HG03442 (cell line): ENCODE results near the gene TMEM121.

ENCODE experiments used
- ATAC-seq: cut with Tn5 transposase; IDR thresholded peaks from one replicate; pipeline ENCODE4 v1.9.1; 2021; ENCODE audit warnings: mild to moderate bottlenecking, moderate library complexity; ENCODE audit not compliant: unreplicated experiment

Gene TMEM121

DNA sequence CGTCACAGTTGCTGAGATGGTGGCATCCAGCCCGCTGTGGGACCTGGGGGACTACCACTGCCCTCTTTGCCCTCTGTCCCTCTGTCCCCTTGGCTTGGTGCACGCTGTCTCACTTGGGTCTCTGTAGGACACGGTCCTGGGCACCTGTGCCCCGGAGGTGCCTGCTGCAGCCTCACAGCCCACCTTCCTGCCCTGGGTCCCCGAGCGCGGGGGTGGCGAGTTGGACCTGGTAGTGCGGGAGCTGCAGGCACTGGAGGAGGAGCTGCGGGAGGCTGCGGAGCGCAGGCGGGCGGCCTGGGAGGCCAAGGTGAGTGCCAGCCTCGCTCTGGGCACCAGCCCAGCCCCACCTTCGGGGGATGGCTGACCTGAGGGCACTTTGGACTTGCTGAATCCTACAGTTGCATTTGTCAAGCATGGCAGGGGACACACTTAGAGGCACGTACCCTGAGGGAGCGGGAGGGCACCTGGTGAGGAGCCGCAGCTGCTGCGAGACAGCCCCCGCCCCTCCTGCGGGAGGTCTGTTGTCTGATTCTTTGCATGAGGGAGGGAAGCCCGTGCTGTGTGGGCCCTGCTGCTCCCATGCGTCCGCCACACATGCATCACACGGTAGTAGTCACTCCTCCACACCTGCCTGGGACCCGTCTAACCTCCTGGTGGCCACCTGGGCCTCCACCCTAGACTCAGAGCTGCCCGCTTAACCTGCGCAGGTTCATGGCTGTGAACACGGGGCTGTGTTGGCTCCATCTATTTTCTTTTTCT, 28.5 kb upstream of the TMEM121 start:
- no peak for ATAC-seq

DNA sequence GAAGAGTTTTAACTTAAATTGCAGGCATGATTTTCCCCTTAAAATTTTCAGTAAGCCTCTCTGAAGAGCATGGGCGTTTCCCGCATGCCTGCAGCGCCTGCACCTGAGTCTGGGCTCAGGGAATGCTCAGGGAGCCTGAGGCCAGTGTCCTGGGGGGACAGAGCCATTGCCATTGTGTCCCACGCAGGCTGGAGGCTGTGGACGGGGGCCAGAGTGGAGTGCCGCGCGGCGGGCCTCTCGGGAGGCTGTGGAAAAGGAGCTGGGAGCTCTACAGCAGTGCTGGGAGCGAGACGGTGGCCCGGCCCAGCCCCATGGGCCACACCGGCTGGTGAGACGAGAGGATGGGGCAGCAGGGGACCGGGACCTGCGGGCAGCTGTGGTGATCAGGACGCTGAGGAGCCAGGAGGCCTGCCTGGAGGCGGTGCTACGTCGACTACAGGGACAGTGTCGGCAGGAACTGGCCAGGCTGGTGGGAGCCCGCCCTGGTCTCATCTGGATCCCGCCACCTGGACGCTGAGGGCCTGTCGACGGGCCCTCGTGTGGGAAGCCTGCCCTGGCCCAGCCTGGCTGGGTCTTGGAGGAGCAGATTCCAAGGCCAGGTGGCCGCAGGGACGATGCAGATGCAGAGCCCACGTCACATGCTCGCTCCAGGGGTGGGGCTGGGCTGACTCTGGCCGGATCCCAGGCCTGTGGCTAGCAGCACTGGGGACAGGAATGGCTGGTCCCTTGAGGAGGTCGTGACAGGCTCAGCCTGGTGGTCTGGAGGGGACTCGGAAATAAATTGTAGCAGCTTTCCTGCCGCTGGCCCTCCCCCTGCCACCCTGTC, 27.7 kb upstream of the TMEM121 start:
- no peak for ATAC-seq

DNA sequence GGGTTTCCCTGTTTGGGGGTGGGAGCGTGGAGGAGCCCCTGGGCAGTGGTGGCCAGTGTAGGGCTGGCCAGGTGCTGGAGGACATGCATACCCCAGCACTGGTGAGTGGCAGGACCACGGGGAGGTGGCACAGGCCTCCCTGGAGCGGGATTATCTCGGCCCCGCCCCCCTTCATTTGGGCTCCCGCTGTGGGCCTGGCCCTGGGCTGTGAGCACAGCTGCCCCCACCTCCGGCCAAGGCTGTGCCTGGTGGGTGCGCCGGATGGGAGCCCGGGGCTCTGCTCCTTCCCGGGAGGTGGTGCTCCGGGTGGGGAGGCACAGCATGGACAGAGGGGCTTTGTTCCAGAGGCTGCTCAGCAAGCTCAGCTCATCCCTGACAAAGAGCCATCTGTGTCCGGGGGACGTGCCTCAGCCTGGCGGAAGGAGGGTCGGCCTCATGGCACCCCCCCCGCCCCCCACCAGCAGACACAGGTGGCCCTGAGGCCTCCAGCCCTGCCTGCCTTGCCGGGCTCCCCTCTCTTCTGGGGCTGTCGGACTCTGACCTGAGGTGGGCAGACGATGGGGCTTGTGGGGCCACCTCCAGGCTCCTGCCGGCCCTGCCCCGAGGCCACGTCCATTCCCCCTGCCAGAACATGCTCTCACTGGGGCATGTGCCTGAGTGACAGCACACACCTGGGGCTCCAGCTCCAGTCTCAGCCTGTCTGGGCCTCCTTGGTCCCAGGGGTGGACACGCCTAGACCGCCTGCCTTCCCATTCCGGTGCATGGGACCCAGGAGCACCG, 26.9 kb upstream of the TMEM121 start:
- no peak for ATAC-seq

DNA sequence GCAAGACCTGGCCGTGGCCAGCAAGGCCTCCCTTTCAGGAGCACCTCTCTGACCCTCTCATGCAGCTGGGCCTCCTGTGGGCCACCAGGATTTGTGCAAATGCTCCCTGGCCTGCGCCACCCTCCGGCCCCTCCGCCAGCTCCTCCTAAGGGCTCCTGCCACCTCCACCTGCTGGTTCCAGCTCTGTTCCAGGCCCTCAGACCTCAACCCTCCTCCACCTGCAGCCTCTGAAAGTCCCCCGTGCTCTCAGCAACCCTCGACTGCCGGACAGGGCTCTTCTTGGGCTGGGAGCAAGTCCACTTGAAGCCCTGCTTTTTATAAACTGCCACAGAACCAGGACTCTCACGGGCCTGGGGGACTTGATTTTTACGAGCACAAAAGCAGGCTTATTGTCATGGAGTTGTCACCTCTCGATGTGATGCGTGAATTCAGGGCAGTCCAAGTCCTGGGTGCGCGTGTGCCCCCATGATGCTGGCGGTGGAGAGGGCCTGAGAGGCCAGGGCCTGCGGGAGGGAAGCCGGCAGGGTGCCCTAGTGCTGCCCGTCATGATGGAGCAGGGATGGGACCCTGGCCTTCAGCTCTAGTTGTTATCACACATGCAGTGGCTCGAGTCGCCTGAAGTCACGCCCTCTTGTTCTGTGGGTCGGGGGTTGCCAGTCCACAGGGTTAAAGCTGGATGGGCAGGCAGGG, 26.2 kb upstream of the TMEM121 start:
- no peak for ATAC-seq

DNA sequence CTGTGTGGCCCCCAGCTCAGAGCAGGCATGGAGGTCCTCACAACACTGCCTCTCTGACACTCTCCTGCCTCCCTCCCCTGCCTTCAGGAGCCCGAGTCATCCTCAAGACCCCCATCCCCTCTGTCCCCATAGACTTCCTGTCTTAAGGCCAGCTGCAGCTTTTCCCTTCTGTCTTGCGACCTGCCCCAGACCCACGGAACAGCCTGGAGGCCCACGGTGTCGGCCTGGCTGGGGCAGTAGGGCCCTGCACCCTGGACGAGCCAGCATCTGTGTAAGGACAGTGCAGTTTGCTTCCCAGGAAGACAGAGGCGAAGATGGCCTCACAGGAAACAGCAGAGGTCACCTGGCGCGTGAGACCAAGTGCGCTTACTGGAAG, 25.7 kb upstream of the TMEM121 start:
- no peak for ATAC-seq

DNA sequence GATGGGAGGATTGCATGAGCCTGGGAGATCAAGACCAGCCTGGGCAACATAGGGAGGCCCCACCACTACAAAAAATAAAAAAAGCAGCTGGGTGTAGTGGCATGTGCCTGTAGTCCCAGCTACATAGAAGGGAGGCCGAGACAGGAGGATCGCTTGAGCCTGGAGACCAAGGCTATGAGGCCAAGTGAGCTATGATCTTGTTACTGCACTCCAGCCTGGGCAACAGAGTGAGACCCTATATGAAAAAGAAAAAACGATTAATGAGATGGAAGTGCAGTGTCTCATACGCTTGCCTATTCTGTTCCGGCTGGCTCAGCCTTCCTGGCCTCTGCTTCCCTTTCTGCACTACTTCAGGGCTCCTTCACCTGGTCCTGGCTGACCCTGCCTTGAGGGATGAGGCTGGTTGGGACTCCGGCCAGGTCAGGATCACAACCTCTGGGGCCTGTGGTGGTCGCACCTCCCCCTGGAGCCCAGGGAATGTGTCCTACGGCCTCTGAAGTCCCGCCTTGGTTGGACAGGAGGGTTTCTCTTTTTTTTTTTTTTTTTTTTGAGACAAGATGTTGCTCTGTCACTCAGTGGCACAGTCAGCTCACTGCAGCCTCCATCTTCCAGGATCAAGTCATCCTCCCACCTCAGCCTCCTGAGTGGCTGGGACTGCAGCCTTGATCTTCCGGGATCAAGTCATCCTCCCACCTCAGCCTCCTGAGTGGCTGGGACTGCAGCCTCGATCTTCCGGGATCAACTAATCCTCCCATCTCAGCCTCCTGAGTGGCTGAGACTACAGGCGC, 24.7 kb upstream of the TMEM121 start:
- ATAC-seq = no peak

DNA sequence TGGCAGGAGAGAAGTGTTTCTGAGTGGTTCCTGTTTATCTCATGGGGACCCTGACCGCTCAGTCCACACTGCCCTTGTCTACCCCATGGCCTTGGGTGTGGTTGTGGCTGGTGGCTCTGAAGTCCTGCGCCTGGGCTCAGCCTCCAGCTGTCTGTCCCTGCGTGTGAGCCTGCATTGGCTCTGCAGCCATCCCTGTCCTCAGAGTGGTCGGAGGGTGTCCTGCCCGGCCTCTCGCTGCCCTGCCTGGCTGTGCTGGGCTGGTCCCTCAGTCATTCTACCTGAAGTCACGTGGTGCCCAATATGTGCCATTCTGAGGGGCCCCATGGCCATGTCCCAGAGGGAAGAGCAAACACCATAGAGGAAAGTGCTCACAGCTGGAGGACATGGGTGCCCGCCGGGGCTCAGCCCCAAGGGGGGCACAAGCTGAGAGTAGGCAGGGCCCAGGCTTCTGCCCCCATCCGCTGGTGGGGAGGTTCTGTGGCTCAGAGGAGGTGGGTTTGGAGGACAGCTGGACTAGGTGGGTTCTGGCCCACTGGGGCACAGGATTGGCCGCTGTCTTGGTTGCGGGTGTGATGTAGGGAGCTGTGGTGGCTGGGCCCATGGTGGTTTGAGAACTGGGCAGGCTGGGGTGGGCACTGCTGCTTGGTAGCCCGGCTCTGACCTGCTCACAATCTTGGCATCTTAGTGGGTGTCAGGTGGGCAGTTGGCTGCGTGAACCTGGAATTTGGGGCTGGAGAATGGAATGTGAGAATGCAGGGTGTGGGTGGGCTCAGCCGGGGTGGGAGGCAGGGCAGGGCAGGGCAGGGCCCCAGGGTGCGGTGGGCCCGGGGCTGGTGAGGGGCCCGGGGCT, 23.7 kb upstream of the TMEM121 start:
- no peak for ATAC-seq

DNA sequence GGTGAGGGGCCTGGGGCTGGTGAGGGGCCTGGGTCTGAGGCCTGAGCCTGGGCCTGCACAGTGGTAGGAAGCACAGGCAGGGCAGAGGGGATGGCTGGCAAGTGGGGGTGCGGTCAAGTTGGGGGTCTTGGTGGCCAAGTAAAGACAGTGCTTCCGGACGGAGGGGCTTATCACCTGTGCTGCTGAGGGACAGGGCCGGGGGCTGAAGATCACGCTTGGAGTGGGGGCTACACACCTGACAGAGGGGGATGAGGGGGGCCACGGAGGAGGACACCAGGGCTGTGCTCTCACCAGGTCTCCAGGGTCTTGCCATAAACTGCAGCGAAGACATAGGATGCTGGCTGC, 23.1 kb upstream of the TMEM121 start:
- no peak for ATAC-seq

DNA sequence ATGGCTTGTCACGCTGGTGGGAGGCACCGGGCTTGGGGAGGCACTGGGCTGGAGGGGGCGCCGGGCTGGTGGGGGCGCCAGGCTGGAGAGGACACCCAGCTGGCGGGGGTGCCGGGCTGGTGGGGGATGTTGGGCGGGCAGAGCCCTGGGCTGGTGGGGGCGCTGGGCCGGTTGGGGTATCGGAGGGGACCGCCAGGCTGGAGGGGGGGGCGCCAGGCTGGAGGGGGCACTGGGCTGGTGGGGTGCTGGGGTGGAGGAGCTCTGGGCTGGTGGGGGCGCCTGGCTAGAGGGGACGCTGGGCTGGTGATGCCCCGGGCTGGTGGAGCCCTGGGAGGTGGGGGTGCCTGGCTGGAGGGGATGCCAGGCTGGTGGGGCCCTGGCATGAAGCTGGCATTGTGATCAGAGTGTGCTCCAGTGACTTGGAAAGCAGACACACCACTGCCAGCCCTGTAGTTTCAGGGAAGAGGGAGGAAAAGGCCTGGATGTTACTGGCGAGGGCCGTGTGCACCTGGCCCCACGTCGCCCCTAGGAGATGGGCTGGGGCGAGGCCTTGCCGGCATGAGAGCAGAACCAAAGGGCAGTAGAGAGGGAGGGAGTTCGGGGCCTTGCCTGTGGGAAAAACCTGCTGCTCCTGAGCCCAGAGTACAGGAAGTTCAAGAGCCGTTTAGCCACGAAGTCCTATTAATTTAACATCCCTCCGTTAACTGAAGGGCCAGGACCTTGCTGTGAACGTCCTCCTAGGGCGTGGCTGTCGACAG, 22.3 kb upstream of the TMEM121 start:
- ATAC-seq = no peak

DNA sequence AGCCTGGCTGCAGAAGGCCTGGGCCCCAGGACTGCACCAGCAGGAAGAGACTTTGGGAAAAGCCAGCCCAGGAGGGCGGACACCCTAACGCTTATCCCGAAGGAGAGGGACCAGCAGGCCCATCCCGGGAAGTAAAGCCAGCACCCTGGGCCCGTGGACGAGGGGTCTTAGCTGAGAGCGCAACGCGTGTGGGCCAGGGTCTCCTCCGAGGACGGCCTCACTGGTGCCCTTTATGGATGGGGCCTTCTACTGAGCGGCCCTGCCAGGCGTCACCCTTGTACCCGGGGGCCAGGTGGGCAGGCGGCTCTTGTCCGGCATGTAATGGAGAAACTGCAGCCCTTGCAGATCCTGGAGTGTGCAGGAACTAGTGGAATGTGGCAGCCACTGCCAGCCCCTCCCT, 21.3 kb upstream of the TMEM121 start:
- no peak for ATAC-seq

DNA sequence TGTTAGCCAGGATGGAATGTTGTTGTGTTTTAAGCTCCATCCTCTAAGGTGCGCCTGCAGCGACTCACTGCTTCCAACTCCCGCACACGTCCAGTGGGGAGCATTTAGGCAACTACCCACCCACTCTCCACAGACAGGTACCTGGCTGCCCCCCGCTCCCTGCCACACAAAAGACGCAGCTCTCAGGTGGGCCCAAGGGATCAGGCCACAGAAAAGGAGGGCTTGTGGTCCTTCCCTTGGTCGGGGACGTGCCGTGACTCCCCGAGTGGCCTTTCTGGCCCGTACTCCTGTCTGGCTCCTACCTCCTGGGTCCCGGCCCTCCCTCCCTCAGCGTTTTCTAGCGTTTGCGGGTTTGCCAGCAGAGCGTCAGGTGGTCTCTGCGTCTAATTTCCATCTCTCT, 19.1 kb upstream of the TMEM121 start:
- ATAC-seq = no peak

DNA sequence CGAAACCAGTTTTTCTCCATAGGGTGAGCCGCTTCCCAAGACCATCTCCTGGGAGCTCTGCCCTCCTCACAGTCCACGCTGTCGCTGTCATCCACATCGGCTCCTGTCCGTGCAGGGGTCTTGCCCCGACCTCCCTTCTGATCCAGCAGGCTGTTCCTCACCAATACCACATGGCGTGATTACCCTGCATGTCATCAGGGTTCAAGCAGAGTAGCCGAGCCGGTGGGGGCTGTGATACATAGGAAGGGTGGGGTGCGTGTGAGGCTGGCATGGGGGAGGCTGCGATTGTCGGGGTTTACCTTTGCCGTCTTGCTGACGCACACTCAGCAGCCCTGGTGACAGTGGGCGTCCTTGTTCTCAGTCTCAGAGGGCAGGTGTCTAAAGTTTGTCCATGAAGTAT, 18.3 kb upstream of the TMEM121 start:
- ATAC-seq = no peak

DNA sequence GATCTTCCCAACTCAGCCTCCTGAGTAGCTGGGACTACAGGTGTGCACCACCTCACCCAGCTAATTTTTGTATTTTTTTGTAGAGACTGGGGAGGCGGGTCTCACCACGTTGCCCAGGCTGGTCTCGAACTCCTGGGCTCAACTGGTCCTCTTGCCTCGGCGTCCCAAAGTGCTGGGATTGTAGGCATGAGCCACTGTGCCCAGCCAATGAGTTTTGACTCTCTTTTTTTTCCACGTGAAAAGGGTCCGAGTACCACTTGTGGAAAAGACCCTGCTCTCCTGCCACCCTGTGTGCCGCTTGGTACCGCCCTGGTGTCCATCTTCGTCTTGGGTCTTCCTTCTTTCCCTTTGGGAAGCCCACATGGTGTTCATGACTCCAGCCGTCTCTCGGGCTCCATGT, 17.8 kb upstream of the TMEM121 start:
- ATAC-seq = no peak

DNA sequence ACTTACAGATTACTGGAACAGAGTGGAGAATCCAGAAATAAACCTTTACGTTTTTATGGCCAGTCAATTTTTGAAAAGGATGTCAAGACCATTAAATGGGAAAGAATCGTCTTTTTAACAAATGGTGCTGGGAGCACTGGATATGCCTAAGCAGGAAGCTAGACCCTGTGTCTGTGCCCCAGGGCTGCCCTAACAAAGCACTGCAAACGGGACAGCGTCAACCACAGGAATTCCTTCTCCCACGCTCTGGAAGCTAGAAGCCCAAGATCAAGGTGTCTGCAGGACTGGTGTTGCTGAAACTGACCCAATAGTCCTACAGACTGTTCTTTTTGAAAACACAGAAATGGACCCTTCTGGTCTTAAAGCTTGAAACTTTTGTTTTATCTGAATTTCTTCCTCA, 9.3 kb upstream of the TMEM121 start:
- no peak for ATAC-seq

DNA sequence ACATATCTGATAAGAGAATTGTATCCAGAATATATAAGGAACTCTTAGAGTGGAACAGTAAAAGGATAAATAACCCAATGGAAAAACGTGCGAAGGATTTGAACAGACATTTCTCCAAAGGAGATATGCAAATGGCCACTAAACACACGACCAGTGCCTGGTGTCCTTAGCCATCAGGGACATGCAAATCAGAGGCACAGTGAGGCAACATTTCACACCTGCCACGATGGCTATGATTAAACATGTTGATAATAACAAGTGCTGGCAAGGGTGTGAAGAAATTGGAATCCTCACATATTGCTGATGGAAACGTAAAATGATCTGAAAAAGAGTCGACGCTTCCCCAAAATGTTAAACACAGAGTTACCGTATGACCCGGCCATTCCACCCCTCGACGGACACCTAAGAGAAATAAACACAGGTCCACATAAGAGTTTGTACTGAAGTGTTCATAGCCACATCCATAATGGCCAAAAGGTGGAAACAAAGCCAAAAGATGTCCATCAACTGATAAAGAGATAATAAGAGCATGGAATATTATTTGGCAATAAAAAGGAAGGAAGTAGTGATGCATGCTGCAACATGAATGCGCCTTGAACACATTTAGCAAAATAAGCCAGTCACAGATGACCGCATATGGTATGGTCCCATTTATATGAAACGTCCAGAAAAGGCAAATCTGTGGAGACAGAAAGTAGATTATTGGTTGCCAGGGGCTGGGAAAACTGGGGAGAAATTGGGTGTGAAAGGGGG, 6.3 kb upstream of the TMEM121 start:
- no peak for ATAC-seq

DNA sequence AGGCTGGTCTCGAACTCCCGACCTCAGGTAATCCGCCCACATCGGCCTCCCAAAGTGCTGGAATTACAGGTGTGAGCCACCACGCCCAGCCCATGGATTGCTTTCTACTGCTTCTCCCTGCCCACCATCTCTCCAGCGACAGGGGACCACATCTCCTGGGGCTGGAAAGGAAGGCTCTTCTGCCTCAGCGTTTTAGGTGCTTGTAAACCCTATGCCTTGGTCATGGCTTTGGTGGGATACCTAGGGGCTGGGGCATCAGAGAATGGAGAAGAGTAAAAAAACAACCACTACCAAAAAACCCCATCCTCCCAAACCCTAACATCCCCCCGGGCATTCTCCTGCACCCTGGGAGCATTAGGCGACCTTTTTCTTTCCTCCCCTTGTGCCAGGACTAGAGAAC, 1.1 kb upstream of the TMEM121 start:
- no peak for ATAC-seq

DNA sequence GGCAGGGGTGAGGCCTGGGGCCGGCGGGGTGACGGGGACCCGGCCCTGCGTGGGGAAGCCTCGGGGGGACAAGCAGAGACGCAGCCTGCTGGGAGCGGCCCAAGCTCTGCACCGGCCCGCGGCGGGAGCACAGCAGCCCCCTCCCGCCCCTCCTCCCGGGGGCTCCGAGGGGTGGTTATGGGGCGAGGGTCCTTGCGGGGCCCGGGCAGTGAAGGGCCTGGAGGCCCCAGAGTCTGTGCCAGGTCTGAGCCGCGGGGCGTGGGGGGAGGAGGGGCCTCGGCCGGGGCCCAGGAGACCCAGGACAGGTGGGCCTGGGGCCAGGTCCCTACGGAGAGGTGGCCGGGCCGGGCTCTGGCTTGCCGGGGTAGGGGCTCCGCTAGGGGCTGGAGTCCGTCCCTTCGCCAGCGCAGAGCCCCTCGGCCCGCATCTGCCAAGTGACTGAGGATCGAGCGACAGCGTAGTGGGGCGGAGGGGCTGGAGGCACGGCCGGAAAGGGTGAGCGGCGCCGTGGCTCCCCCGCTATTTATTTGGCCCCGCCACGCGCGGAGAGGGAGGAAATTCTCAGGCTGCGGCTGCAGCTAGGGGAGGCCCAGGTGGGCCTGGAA, 495 bp downstream of the TMEM121 start:
- no peak for ATAC-seq

DNA sequence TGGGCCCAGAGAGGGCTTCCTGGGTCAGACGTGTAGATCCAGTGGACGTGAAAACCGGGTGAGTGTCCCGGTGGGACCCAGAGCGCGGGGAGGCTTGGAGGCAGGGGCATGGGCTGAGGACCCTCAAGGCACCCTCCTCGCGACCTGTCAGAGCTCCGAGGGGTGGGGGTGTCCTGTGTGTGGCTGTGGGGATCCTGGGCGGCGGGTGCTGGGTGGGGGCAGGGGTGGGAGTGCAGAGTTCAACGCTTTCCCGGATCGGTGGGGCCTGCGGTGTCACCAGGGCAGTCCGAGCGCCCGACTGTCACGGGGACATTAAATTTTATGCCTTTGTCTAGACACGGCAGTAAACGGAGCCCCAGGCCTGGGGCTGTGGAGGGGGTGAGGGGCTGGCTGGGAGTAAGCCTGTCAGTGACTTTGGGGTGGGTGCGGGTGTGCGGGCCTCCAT, 1.0 kb downstream of the TMEM121 start:
- ATAC-seq = no peak
